ENCODE results near the gene PIK3R6. TPM values are rescaled to one million over a fixed set of nuclear protein-coding genes. Genes with fewer than 3 reads are reported as not detected.
A peak's percentile ranks its signal among the peaks of the same experiment; 100 is the strongest.

Gene PIK3R6
- total RNA-seq, 4 donors from 2014 or later: 0.30 to 5.1 (median 1.5) TPM

DNA sequence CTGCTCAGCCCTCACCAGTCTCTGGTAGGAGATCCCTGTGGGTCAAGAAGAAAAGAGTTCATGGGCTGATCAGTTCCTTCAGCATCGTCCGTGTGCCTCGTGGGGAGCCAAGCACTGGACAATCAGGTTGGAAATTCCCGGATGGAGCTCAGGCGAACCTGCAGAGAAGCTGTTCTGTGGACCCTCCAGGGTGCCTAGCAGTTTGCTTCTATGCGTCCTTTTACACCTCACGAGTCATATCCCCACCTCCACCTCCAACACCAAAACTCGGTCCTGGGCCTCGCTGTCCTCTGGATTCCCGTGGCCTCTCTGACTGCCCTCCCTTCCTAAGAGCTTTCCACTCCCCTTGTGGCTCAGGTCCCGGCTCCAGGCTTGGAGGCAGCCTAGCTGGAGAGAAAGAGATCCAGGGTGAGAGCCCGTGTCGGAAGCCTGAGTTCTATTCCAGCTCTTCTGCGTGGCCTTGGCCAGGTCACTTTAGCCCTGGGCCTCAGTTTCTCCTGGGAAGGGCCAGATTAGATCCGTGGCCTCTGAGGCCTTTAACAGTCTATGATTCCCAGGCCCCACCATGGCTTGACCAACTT, 26.2 kb upstream of the PIK3R6 start:
- 88% methylated on average over 14 of the region's 15 CpGs for WGBS
- no peak overlapping the region for H3K27ac ChIP-seq
- H3K4me1 ChIP-seq: no peaks in the 10 kb centered on the region
- no peaks in the 10 kb centered on the region for H3K36me3 ChIP-seq
- no peaks in the 10 kb centered on the region for H3K9me3 ChIP-seq
- no peaks in the 10 kb centered on the region for H3K27me3 ChIP-seq
- DNase-seq (ENCODE audit: low spot score in 2 of 2): peak in 1 of 2 donors; percentile 35
- no peak overlapping the region for H3K4me3 ChIP-seq
- TF ChIP-seq, protein P1, sequence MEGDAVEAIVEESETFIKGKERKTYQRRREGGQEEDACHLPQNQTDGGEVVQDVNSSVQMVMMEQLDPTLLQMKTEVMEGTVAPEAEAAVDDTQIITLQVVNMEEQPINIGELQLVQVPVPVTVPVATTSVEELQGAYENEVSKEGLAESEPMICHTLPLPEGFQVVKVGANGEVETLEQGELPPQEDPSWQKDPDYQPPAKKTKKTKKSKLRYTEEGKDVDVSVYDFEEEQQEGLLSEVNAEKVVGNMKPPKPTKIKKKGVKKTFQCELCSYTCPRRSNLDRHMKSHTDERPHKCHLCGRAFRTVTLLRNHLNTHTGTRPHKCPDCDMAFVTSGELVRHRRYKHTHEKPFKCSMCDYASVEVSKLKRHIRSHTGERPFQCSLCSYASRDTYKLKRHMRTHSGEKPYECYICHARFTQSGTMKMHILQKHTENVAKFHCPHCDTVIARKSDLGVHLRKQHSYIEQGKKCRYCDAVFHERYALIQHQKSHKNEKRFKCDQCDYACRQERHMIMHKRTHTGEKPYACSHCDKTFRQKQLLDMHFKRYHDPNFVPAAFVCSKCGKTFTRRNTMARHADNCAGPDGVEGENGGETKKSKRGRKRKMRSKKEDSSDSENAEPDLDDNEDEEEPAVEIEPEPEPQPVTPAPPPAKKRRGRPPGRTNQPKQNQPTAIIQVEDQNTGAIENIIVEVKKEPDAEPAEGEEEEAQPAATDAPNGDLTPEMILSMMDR (IDR thresholded peaks at IDR 0.05): no peak
- TF ChIP-seq POLR2AphosphoS5 (IDR thresholded peaks at IDR 0.05) (no peak), POLR2A (IDR thresholded peaks at IDR 0.05) (no peak)

DNA sequence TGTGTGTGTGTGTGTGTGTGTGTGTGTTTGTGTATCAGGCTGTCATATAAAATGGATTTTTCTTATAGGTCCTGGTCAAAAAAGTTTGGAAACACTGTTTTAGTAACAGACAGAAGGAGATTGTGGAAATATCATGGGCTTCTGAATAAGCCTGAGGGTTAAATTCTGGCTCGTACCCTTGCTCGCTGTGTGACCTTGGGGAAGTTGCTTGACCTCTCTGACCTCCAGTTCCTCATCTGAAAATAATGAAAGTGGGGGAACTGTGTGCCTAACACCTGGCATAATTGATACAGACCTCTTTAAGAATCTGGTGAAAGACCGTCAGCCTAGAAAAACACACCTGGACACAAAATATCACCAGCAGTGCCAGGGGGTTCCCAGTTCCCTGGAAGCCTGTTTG, 25.6 kb upstream of the PIK3R6 start:
- 76% methylated on average over 3 of the region's 3 CpGs for WGBS

DNA sequence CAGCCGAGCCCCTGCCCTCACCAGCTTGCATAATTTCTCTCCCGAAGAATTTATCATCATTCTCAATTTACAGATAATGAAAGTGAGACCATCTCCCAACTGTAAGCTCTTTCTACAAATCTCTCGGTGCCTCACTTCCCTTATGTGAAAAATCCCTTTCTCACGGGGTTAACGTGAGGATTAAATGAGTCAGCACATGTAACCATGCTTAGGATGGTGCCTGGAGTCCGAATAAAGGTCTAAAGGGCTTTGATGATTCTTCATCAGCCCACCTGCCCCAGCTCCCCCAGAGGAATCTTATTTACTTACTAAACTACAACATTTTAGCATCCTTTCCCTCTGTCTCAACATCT, 24.8 kb upstream of the PIK3R6 start:
- H3K4me1 ChIP-seq: no peaks in the 10 kb centered on the region
- TF ChIP-seq POLR2A (IDR thresholded peaks at IDR 0.05) (no peak), POLR2AphosphoS5 (IDR thresholded peaks at IDR 0.05) (no peak), EP300 (IDR thresholded peaks at IDR 0.05) (no peak)
- TF ChIP-seq, protein P1 (IDR thresholded peaks at IDR 0.05): no peak
- no peak overlapping the region for H3K4me3 ChIP-seq
- DNase-seq (ENCODE audit: low spot score in 2 of 2): no peak
- 69% methylated on average over 6 of the region's 6 CpGs for WGBS
- H3K36me3 ChIP-seq: no peaks in the 10 kb centered on the region
- H3K9me3 ChIP-seq: no peaks in the 10 kb centered on the region
- no peaks in the 10 kb centered on the region for H3K27me3 ChIP-seq
- H3K27ac ChIP-seq: no peak overlapping the region

More for the DNA sequence above, 25.6 kb upstream of the PIK3R6 start:
- H3K36me3 ChIP-seq: no peaks in the 10 kb centered on the region
- no peak overlapping the region for H3K27ac ChIP-seq
- no peak overlapping the region for H3K4me3 ChIP-seq
- no peaks in the 10 kb centered on the region for H3K9me3 ChIP-seq
- TF ChIP-seq EP300 (IDR thresholded peaks at IDR 0.05) (no peak), POLR2AphosphoS5 (IDR thresholded peaks at IDR 0.05) (no peak), POLR2A (IDR thresholded peaks at IDR 0.05) (no peak)
- TF ChIP-seq, protein P1 (IDR thresholded peaks at IDR 0.05): no peak
- no peak for DNase-seq (ENCODE audit: low spot score in 2 of 2)
- no peaks in the 10 kb centered on the region for H3K27me3 ChIP-seq
- H3K4me1 ChIP-seq: no peaks in the 10 kb centered on the region

DNA sequence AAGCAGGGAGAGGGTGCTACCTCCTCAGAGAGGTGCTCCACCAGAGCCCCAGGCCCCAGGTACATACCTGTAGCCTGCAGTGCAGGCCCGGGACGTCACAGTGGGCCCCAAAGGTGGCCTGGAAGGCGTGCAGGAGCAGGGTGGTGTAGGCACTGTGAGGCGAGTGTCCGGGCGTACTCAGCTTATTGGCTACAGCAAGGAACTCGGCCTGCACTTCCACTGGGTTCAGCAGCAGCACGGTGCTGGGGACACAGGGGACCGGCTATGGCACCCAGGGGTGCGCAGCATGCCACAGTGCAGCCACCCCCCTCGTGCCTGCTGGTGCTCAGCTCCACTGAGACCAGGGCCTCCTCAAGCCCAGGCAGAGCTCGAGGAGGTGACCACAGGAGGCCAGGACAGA, 23.2 kb upstream of the PIK3R6 start:
- H3K27me3 ChIP-seq: no peaks in the 10 kb centered on the region
- H3K9me3 ChIP-seq: no peaks in the 10 kb centered on the region
- H3K27ac ChIP-seq: no peak overlapping the region
- H3K4me3 ChIP-seq: no peak overlapping the region
- no peaks in the 10 kb centered on the region for H3K4me1 ChIP-seq
- no peak for DNase-seq (ENCODE audit: low spot score in 2 of 2)
- H3K36me3 ChIP-seq: no peaks in the 10 kb centered on the region
- TF ChIP-seq EP300 (IDR thresholded peaks at IDR 0.05) (no peak), POLR2A (IDR thresholded peaks at IDR 0.05) (no peak), POLR2AphosphoS5 (IDR thresholded peaks at IDR 0.05) (no peak)
- TF ChIP-seq, protein P1 (IDR thresholded peaks at IDR 0.05): no peak
- 79% methylated on average over 6 of the region's 12 CpGs for WGBS

DNA sequence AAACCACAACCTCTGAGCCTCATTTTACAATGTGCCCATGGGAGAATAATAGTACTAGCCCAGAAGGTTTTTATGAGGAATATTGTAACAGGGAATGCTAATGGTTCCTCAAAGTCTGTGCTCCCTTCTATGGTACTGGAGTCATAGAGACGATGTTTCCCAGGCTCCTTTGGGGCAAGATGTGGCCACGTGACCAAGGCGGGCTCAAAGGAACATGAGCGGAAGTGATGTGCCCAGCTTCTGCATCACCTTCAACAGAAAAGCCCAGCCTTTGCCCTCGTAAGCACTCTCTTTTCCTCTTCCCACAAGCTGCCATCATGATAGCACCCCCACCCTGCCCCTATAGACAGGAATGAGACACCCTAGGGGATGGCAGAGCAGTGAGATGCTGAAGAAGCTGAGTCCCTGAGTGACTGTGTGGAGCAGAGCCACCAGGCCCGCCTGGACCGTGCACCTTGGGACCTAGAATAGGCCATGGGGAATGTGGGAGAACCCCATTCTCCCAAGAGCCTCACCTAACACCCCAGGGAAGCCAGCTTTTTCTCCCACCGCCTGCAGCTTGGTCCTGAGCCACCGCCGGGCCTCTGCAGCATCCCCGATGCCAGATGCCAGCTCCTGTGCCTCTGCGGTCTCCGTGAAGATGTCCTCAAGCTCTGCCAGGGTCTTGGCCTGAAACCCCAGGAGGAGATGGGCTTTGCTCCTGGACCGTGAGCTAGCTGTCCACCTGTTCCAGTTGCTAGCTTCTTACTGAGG, 22.2 kb upstream of the PIK3R6 start:
- Histone ChIP-seq H3K9me3 (no peaks in the 10 kb centered on the region), H3K4me3 (no peak overlapping the region), H3K36me3 (no peaks in the 10 kb centered on the region), H3K27me3 (no peaks in the 10 kb centered on the region), H3K4me1 (no peaks in the 10 kb centered on the region), H3K27ac (no peak overlapping the region)
- no peak for DNase-seq (ENCODE audit: low spot score in 2 of 2)
- WGBS: 94% methylated on average over 11 of the region's 14 CpGs
- TF ChIP-seq EP300 (IDR thresholded peaks at IDR 0.05): no peak
- TF ChIP-seq POLR2A (IDR thresholded peaks at IDR 0.05): no peak
- TF ChIP-seq, protein P1 (IDR thresholded peaks at IDR 0.05): no peak
- no peak for TF ChIP-seq POLR2AphosphoS5 (IDR thresholded peaks at IDR 0.05)
